ENCODE results near the gene KPNA4.

Gene KPNA4

DNA sequence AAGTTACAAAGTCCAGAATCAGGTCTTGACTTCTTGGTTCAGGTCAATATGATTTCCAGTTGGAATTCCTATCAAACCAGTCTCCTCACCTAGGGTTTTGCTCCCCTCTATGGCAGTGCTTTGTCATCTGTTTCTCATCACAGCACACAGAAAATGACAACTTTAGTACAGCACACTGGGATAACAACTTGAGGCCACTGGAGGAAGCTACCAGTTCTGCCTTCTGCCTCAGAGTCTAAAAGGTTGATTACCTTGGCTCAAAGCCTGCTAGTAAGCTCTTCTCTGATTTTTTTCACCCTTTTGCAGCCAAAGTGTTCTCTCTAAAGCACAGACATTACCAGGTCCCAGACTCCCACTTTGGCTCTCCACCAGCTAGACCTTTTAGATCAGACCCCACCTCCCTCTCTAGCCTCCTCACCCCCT lies 90.9 kb downstream of the KPNA4 start:
- no peaks in the 10 kb centered on the region for H3K27me3 Mint-ChIP-seq (ENCODE audit: low read depth)
- H3K4me1 Mint-ChIP-seq: no peaks in the 10 kb centered on the region
- TF ChIP-seq, protein P1, sequence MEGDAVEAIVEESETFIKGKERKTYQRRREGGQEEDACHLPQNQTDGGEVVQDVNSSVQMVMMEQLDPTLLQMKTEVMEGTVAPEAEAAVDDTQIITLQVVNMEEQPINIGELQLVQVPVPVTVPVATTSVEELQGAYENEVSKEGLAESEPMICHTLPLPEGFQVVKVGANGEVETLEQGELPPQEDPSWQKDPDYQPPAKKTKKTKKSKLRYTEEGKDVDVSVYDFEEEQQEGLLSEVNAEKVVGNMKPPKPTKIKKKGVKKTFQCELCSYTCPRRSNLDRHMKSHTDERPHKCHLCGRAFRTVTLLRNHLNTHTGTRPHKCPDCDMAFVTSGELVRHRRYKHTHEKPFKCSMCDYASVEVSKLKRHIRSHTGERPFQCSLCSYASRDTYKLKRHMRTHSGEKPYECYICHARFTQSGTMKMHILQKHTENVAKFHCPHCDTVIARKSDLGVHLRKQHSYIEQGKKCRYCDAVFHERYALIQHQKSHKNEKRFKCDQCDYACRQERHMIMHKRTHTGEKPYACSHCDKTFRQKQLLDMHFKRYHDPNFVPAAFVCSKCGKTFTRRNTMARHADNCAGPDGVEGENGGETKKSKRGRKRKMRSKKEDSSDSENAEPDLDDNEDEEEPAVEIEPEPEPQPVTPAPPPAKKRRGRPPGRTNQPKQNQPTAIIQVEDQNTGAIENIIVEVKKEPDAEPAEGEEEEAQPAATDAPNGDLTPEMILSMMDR (IDR thresholded peaks at IDR 0.05; ENCODE audit: unreplicated experiment in 3 of 3): no peak
- H3K27ac Mint-ChIP-seq: no peak overlapping the region
- peaks cover 10% of the 10 kb centered on the region for H3K36me3 Mint-ChIP-seq (ENCODE audit: low read depth)
- no peak overlapping the region for H3K4me3 Mint-ChIP-seq
- H3K9me3 Mint-ChIP-seq: peaks cover 13% of the 10 kb centered on the region

DNA sequence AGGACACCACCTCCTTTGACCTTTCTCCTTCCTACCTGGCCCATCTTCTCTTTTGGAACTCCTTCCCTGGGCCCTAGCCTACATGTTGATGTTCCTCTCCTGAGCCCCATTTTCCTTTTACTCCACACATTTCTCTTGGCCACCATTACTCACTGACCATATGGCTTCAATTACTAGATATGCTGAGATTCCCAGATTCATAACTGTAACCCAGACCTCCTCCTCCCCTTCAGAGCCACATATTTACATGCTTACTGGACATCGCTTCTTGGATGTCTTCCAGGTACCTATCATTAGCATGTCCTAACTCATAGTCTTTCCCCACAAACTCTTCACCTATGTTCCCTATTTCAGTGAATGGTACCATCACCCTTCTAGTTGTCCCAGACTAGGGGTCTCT lies 91.4 kb downstream of the KPNA4 start:
- Mint-ChIP-seq H3K4me3 (no peak overlapping the region), H3K9me3 (peaks cover 16% of the 10 kb centered on the region), H3K27ac (no peak overlapping the region), H3K27me3 (ENCODE audit: low read depth) (no peaks in the 10 kb centered on the region), H3K4me1 (no peaks in the 10 kb centered on the region), H3K36me3 (ENCODE audit: low read depth) (peaks cover 11% of the 10 kb centered on the region)
- TF ChIP-seq, protein P1 (IDR thresholded peaks at IDR 0.05; ENCODE audit: unreplicated experiment in 3 of 3): no peak

DNA sequence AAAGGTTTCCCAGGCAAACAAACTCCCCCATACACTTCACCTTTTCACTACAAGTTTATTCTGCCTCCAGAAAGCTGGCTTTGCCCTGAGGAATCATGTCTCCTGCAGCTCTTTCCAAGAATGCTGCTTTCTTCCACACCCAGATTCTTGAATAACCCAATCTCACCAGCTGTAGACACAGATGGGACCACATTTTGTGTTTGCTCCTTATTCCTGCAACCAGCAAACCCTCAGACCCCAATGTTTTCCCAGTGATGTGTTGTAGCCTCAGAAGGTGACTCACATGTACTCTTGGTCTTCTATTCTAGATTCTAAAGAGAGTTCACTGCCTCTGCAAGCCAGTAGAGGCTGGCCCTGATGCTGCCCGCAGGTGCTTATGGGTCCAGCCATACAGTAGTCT lies 92.2 kb downstream of the KPNA4 start:
- TF ChIP-seq, protein P1 (IDR thresholded peaks at IDR 0.05; ENCODE audit: unreplicated experiment in 3 of 3): no peak
- Mint-ChIP-seq H3K27me3 (ENCODE audit: low read depth) (no peaks in the 10 kb centered on the region), H3K27ac (no peak overlapping the region), H3K4me1 (no peaks in the 10 kb centered on the region), H3K36me3 (ENCODE audit: low read depth) (peaks cover 11% of the 10 kb centered on the region), H3K9me3 (peaks cover 20% of the 10 kb centered on the region), H3K4me3 (no peak overlapping the region)

DNA sequence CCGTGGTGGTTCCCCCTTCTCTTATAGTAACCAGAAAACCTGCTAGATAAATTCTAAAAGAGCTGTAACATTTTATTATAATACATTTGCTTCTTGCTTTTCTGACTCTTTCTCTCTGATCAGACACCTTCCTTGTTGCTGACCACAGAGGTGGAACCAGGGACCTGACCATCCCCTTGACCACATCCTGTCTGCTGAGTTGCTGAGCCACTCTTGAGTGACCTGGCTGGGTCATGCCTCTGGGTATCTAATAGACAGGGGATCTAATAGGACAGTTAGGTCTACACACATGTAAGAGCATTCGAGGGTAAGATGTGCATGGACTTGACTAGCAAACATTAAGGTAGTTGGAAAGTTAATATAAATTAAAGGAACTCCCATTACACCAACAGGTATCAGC lies 93.0 kb downstream of the KPNA4 start:
- H3K4me3 Mint-ChIP-seq: no peak overlapping the region
- no peak overlapping the region for H3K27ac Mint-ChIP-seq

DNA sequence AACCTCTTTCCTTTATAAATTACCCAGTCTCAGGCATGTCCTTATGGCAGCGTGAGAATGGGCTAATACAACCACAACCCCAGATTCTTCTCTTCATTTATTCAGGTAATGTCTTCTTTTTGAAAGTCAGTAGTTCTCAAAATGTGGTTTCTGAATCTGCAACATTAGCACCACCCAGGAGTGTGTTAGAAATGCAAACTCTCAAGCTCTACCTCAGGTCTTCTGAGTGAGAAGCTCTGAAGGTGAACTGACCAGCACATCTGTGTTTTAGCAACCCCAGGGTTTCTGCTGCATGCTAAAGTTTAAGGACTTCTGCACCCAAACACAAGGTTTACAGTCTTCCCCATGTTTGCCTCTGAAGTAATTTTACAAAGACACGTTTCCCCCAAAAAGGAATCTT lies 93.5 kb downstream of the KPNA4 start:
- H3K4me1 Mint-ChIP-seq: no peaks in the 10 kb centered on the region
- peaks cover 11% of the 10 kb centered on the region for H3K36me3 Mint-ChIP-seq (ENCODE audit: low read depth)
- H3K27ac Mint-ChIP-seq: peak overlapping the region in 1 of 3 experiments; percentile 14
- H3K9me3 Mint-ChIP-seq: peaks cover 21% of the 10 kb centered on the region
- no peak overlapping the region for H3K4me3 Mint-ChIP-seq
- no peaks in the 10 kb centered on the region for H3K27me3 Mint-ChIP-seq (ENCODE audit: low read depth)
- TF ChIP-seq, protein P1 (IDR thresholded peaks at IDR 0.05; ENCODE audit: unreplicated experiment in 3 of 3): no peak

More for the DNA sequence above, 93.0 kb downstream of the KPNA4 start:
- H3K9me3 Mint-ChIP-seq: peaks cover 21% of the 10 kb centered on the region
- TF ChIP-seq, protein P1 (IDR thresholded peaks at IDR 0.05; ENCODE audit: unreplicated experiment in 3 of 3): no peak
- peaks cover 11% of the 10 kb centered on the region for H3K36me3 Mint-ChIP-seq (ENCODE audit: low read depth)
- no peaks in the 10 kb centered on the region for H3K4me1 Mint-ChIP-seq
- H3K27me3 Mint-ChIP-seq (ENCODE audit: low read depth): no peaks in the 10 kb centered on the region

DNA sequence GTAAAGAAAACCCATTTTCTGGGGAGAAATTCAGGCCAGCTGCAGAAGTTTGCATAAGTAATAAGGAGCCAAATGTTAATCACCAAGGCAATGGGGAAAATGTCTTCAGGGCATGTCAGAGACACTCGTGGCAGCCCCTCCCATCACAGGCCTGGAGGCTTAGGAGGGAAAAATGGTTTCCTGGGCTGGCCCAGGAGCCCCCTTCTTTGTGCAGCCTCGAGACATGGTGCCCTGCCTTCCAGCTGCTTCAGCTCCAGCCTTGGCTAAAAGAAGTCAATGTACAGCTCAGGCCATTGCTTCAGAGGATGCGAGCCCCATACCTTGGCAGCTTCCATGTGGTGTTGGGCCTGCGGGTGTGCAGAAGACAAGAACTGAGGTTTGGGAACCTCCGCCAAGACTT lies 95.2 kb downstream of the KPNA4 start:
- Mint-ChIP-seq H3K4me1 (no peaks in the 10 kb centered on the region), H3K27ac (no peak overlapping the region), H3K36me3 (ENCODE audit: low read depth) (peaks cover 11% of the 10 kb centered on the region), H3K9me3 (peaks cover 21% of the 10 kb centered on the region), H3K4me3 (no peak overlapping the region), H3K27me3 (ENCODE audit: low read depth) (no peaks in the 10 kb centered on the region)
- TF ChIP-seq, protein P1 (IDR thresholded peaks at IDR 0.05; ENCODE audit: unreplicated experiment in 3 of 3): no peak

Data from nephron (organoid).